Loucy (cell line): ENCODE data around the gene TM2D1.

Experiments used
- H2AFZ ChIP-seq: fragments of 200-600 bp; sonication (generic); 2 replicates; pipeline ENCODE4 v1.6.0; 2016; ENCODE audit warnings: antibody characterized with exemption, mild to moderate bottlenecking, low read length, moderate library complexity
- H3F3A ChIP-seq: fragments of 200-600 bp; 2 replicates; pipeline ENCODE4 v1.6.0; 2016; ENCODE audit warnings: antibody characterized with exemption, low read depth, mild to moderate bottlenecking
- H3K27me3 ChIP-seq: fragments of 200-600 bp; sonication (generic); 2 replicates; pipeline ENCODE4 v1.6.1; 2014; ENCODE audit warnings: low read length, mild to moderate bottlenecking; ENCODE audit not compliant: insufficient read depth, poor library complexity, severe bottlenecking
- H3K36me3 ChIP-seq: fragments of 200-600 bp; sonication (generic); 2 replicates; pipeline ENCODE4 v1.6.1; 2016; ENCODE audit warnings: low read length; ENCODE audit not compliant: insufficient read depth
- H3K4me1 ChIP-seq: fragments of 200-600 bp; sonication (generic); 2 replicates; pipeline ENCODE4 v1.5.1; 2014; ENCODE audit warnings: low read length, mild to moderate bottlenecking; ENCODE audit not compliant: insufficient read depth, poor library complexity, severe bottlenecking
- H3K4me2 ChIP-seq: fragments of 200-600 bp; sonication (generic); 2 replicates; pipeline ENCODE4 v1.6.0; 2014; ENCODE audit warnings: antibody characterized with exemption, low read length, low read depth, mild to moderate bottlenecking; ENCODE audit not compliant: poor library complexity, severe bottlenecking
- H3K4me3 ChIP-seq: fragments of 200-600 bp; sonication (generic); 2 replicates; pipeline ENCODE4 v1.5.1; 2014; ENCODE audit warnings: low read length, mild to moderate bottlenecking, mixed read lengths; ENCODE audit not compliant: poor library complexity, severe bottlenecking
- H3K79me2 ChIP-seq: fragments of 200-600 bp; sonication (generic); 2 replicates; pipeline ENCODE4 v1.6.1; 2014; ENCODE audit warnings: low read length; ENCODE audit not compliant: insufficient read depth
- H3K9ac ChIP-seq: fragments of 200-600 bp; sonication (generic); 2 replicates; pipeline ENCODE4 v1.6.0; 2014; ENCODE audit warnings: mild to moderate bottlenecking, low read depth, low read length, moderate library complexity; ENCODE audit not compliant: poor library complexity, severe bottlenecking
- H3K9me2 ChIP-seq: fragments of 200-600 bp; sonication (generic); replicated peaks from 2 replicates; pipeline ENCODE4 v1.6.1; 2016; ENCODE audit warnings: low read depth, low read length, mixed read lengths
- H3K9me3 ChIP-seq: fragments of 200-600 bp; sonication (generic); 2 replicates; pipeline ENCODE4 v1.6.1; 2014; ENCODE audit warnings: mild to moderate bottlenecking, antibody characterized with exemption, low read length, low read depth; ENCODE audit not compliant: insufficient read depth
- H4K20me1 ChIP-seq: fragments of 200-600 bp; sonication (generic); 2 replicates; pipeline ENCODE4 v1.6.0; 2014; ENCODE audit warnings: antibody characterized with exemption, low read length, mild to moderate bottlenecking; ENCODE audit not compliant: insufficient read depth, poor library complexity, severe bottlenecking
- EZH2phosphoT487 ChIP-seq: fragments of 200-600 bp; IDR thresholded peaks from 2 replicates; pipeline ENCODE4 v1.6.1; 2018; ENCODE audit warnings: antibody characterized with exemption, mild to moderate bottlenecking, moderate library complexity, borderline replicate concordance
- TF ChIP-seq, protein P1 (sequence below): fragments of 200-600 bp; sonication (generic); conservative IDR thresholded peaks from 2 replicates; pipeline ENCODE4 v1.5.1; 2014; ENCODE audit warnings: mild to moderate bottlenecking, antibody characterized with exemption, low read length

TM2D1 gene

GRCh38 chr1:61746813-61747212, 21.9 kb upstream of the TM2D1 start:
- Histone ChIP-seq H3K9ac (no peak overlapping the region), H3K79me2 (no peaks in the 10 kb centered on the region), H2AFZ (no peak overlapping the region; the same call in 1 of the 2 replicates)

DNA sequence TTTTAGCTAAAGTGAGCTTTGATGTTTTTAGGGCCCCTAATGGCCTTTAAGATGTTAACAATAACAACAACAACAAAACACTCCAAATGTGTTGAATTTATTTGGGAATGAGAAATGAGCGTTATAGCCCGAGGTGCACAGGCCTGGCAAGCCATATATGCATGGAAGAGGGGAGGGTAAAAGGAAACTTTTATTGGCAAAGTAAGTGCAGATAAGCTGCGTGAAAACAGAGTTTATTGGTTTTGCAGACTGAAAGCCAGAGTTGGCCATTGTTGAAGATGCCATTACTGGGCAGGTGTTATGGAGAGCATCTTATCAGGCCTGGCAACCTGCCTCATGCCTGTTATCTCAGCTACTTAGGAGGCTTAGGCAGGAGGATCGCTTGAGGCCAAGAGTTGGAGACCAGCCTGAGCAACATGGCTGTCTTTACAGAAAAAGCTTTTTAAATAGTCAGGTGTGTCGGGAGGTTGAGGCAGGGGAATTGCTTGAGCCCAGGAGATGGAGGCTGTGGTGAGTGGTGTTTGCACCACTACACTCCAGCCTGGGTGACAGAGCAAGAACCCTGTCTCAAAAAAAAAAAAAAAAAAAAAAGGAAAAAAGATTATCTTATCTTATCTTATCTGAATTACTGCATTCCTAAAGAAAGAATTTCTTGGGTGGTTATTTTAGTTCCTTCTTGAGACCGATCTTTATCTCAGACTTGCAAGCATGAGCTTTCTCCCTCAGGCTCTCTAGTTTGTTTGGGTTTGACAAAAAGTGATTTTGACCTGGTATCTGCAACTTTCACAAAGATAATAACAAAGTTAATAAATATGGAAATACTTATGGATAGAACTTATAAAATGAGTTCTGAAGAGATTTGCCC, 19.0 kb upstream of the TM2D1 start:
- no peaks in the 10 kb centered on the region for H3K4me1 ChIP-seq
- H3K4me3 ChIP-seq, result no peak overlapping the region
- H3K36me3 ChIP-seq, result no peaks in the 10 kb centered on the region
- TF ChIP-seq, protein P1, sequence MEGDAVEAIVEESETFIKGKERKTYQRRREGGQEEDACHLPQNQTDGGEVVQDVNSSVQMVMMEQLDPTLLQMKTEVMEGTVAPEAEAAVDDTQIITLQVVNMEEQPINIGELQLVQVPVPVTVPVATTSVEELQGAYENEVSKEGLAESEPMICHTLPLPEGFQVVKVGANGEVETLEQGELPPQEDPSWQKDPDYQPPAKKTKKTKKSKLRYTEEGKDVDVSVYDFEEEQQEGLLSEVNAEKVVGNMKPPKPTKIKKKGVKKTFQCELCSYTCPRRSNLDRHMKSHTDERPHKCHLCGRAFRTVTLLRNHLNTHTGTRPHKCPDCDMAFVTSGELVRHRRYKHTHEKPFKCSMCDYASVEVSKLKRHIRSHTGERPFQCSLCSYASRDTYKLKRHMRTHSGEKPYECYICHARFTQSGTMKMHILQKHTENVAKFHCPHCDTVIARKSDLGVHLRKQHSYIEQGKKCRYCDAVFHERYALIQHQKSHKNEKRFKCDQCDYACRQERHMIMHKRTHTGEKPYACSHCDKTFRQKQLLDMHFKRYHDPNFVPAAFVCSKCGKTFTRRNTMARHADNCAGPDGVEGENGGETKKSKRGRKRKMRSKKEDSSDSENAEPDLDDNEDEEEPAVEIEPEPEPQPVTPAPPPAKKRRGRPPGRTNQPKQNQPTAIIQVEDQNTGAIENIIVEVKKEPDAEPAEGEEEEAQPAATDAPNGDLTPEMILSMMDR, result no peak
- no peak for TF ChIP-seq EZH2phosphoT487
- H3K4me2 ChIP-seq, result no peak overlapping the region
- H3K79me2 ChIP-seq, result no peaks in the 10 kb centered on the region
- H3K9ac ChIP-seq, result no peak overlapping the region
- H3K27me3 ChIP-seq, result no peaks in the 10 kb centered on the region
- no peaks in the 10 kb centered on the region for H4K20me1 ChIP-seq
- H3K9me3 ChIP-seq, result no peaks in the 10 kb centered on the region
- no peaks in the 10 kb centered on the region for H3K9me2 ChIP-seq
- H2AFZ ChIP-seq, result no peak overlapping the region
- no peaks in the 10 kb centered on the region for H3F3A ChIP-seq

More at GRCh38 chr1:61746813-61747212, 21.9 kb upstream of the TM2D1 start:
- no peaks in the 10 kb centered on the region for H3K9me2 ChIP-seq
- no peaks in the 10 kb centered on the region for H3K27me3 ChIP-seq
- TF ChIP-seq EZH2phosphoT487, result no peak
- TF ChIP-seq, protein P1, result no peak
- no peak overlapping the region for H3K4me2 ChIP-seq
- no peaks in the 10 kb centered on the region for H3F3A ChIP-seq
- no peak overlapping the region for H3K4me3 ChIP-seq
- H3K36me3 ChIP-seq, result no peaks in the 10 kb centered on the region
- no peaks in the 10 kb centered on the region for H4K20me1 ChIP-seq
- H3K4me1 ChIP-seq, result no peaks in the 10 kb centered on the region
- H3K9me3 ChIP-seq, result no peaks in the 10 kb centered on the region

DNA sequence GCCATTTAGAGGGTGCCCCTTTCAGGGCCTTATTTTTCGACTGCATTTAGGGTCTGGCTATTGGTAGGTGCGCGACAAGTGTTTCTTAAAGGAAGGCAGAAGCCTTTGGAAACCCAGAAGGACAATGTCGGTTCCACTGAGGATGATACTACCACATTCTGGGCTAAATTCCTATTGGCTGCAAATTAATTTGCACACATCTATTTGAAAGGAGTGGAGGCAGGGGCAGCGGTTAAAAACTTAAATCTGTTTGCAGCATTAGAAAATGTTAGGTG, 18.4 kb upstream of the TM2D1 start:
- TF ChIP-seq EZH2phosphoT487, result no peak
- TF ChIP-seq, protein P1, result no peak
- Histone ChIP-seq H3K4me2 (no peak overlapping the region), H3K4me3 (no peak overlapping the region), H3K9me2 (no peaks in the 10 kb centered on the region), H3F3A (no peaks in the 10 kb centered on the region), H3K27me3 (no peaks in the 10 kb centered on the region), H3K4me1 (no peaks in the 10 kb centered on the region), H3K9me3 (no peaks in the 10 kb centered on the region), H3K9ac (no peak overlapping the region), H4K20me1 (no peaks in the 10 kb centered on the region), H2AFZ (no peak overlapping the region), H3K36me3 (no peaks in the 10 kb centered on the region), H3K79me2 (no peaks in the 10 kb centered on the region)
